Fibroblast of skin of back (primary cell): Measurements from ENCODE around the gene ANKRD13D.

Experiments
- DNase-seq: peaks from one replicate; pipeline ENCODE4 v3.0.0-alpha.2; 2013

The ANKRD13D gene

GRCh38 chr11:67286621-67287333 lies 2.3 kb upstream of the ANKRD13D start:
- no peak for DNase-seq

- no peak for DNase-seq
Observed at GRCh38 chr11:67287355-67288197, 1.5 kb upstream of the ANKRD13D start.

DNA sequence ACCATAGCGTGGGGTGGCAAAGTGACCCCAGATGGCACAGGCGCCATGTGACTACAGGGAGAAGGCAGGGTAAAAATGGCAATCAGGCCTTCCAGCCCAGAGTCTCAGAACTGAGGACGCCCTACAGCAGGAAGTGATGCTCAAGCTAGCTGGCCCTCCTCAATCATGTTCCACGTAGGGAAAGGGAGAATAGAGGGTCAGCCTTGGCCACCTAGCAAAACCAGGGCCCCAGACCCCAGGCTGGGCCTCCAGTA lies 978 bp upstream of the ANKRD13D start:
- no peak for DNase-seq

- peak; percentile 86 for DNase-seq
Observed at GRCh38 chr11:67288452-67289225, 464 bp upstream of the ANKRD13D start.

DNA sequence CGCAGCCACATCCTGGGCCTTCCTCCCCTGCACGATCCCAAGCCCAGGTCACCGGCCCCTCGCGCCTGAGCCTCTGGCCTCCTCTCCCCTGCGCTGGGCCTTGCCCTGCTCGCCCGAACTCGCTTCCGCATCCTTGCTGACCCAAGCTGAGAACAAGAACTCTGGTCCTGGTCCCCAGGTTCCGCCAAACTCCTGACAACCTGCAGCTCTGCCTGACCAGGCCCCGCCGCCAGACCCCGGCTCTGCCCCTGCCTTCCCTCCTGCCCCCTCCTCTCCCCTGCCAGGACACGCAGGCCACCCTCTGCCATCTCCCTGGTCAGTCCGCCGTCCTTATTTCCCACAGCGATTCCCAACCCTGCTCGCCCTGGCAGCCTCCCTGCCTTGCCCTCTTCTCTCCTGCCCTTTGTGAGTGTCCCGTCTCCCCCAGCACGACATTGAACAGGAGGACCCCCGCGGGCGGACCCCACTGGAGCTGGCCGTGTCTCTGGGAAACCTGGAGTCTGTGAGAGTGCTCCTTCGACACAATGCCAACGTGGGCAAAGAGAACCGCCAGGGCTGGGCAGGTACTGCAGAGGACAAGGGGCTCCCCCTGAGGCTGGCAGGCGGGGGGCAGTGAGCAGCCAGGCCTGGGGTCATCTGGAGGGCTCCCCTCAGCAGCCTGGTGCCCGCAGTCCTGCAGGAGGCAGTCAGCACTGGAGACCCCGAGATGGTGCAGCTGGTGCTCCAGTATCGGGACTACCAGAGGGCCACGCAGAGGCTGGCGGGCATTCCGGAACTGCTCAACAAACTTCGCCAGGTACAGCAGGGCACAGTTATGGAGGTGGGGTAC lies 762 bp downstream of the ANKRD13D start:
- DNase-seq, result no peak

DNA sequence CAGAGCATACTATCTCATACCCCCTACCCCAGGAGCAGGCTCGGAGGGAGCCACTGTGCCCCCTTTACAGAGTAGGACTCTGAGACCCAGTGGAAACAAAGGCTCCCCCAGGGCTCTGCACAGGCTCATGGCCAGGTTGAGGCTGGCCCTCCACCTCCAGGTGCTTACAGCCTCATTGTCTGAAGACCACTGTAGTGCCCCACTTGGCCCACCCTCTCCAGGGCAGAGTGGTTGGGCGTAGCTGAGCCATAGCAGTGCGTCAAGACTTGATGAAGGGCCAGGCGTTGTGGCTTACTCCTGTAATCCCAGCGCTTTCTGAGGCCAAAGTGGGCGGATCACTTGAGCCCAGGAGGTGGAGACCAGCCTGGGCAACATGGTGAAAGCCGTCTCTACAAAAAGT lies 1.7 kb downstream of the ANKRD13D start:
- DNase-seq, result no peak

DNA sequence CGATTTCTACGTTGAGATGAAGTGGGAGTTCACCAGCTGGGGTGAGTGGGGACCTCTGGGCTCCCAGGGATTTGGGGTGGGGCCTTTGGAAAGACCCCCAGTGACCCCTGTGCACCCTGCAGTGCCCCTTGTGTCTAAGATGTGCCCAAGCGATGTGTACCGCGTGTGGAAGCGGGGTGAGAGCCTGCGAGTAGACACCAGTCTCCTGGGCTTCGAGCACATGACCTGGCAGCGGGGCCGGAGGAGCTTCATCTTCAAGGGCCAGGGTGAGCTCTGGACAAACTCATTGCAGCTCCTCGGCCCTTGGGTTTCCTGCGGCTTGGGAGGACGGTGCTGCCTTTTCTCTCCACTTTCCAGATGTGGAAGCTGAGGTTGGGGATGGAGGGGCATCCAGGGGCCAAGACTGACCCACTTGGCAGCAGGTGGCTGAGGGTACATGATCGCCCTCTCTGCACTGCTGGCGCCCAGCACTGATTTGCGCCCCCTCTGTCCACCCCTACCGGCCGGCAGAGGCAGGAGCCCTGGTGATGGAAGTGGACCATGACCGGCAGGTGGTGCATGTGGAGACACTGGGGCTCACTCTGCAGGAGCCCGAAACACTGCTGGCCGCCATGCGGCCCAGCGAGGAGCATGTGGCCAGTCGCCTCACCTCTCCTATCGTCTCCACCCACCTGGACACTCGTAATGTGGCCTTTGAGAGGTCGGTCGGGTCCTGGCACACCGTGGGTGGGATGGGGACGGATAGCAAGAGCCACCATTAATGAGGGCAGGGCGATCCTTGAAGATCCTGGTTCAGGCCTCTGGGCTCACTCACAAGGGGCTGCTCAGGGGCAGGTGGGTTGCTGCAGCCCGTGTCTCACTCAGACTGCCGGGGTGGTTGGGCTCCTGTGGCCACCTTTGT lies 2.6 kb downstream of the ANKRD13D start:
- DNase-seq, result no peak

GRCh38 chr11:67292671-67293070 lies 3.6 kb downstream of the ANKRD13D start:
- DNase-seq, result no peak

GRCh38 chr11:67293090-67293489 lies 4.0 kb downstream of the ANKRD13D start:
- DNase-seq, result peak; percentile 42

- DNase-seq, result no peak
Observed at GRCh38 chr11:67295846-67296245, 6.7 kb downstream of the ANKRD13D start.

- DNase-seq, result no peak
Observed at GRCh38 chr11:67298786-67299185, 9.7 kb downstream of the ANKRD13D start.

DNA sequence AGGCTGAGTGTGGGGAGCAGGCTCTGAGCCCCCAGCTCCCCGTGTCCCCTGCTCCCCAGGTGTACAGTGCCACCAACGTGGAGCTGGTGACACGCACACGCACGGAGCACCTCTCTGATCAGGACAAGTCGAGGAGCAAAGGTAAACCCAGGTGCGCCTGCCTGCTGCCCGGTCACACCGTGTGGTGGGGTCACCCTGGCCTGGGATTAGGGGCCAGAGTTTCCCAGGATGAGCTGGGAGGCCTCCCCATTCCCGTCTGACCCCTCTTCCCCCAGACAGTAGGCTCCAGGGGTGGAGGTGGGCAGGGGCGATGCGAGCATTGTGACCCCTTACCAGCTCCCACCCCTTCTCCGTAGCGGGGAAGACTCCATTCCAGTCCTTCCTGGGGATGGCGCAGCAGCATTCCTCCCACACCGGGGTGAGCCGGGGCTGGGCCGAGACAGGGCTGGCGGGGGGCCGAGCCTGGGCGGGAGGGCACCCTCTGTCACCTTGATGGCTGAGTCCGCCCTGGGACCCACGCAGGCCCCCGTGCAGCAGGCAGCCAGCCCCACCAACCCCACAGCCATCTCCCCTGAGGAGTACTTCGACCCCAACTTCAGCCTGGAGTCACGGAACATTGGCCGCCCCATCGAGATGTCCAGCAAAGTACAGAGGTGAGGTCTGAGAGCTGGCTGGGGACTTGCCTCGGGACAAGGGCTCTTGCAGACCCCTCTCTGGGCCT lies 10.5 kb downstream of the ANKRD13D start:
- DNase-seq, result no peak

- no peak for DNase-seq
Observed at GRCh38 chr11:67300256-67300755, 11.2 kb downstream of the ANKRD13D start.

- DNase-seq, result no peak
Observed at GRCh38 chr11:67300756-67301312, 11.7 kb downstream of the ANKRD13D start.

DNA sequence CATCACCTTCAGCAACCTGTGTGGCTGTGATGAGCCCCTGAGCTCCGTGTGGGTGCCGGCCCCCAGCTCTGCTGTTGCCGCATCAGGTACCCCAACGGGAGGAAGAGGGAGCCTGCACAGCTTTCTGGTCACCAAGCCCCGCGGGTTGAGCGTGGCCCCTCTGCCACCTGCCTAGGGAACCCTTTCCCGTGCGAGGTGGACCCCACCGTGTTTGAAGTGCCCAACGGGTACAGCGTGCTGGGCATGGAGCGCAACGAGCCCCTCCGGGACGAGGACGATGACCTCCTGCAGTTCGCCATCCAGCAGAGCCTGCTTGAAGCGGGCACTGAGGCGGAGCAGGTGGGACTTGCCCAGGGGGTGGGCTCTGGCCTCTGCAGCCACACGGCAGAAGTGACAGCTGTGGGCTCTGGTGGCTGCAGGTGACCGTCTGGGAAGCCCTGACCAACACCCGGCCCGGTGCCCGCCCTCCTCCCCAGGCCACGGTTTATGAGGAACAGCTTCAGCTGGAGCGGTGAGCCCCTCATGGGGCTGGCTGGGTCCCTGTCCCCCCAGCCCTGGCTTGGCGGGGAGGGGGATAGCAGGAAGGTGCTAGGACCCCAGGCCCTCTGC lies 12.3 kb downstream of the ANKRD13D start:
- DNase-seq, result no peak

DNA sequence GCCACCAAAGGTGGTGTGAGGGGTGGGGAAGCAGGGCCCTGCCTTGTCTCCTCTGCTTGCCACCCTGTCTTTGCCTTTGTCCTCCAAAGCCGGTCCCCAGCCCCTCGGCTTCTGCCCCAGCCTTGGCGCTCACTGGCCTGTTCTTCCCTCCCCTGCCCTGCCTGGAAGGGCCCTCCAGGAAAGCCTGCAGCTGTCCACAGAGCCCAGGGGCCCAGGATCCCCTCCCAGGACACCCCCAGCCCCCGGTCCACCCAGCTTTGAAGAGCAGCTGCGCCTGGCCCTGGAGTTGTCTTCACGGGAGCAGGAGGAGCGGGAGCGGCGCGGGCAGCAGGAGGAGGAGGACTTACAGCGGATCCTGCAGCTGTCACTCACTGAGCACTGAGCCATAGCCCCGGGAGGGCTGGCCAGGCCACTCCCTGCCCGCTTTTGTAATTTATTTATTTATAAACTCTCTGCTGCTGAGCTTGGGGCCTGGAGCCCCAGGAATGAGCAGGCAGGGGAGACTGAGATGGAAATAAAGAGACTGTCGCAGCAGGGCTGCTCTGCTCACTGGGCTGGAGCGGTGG lies 12.9 kb downstream of the ANKRD13D start:
- DNase-seq, result peak; percentile 28

GRCh38 chr11:67302571-67303131 lies 13.5 kb downstream of the ANKRD13D start:
- DNase-seq, result no peak

DNA sequence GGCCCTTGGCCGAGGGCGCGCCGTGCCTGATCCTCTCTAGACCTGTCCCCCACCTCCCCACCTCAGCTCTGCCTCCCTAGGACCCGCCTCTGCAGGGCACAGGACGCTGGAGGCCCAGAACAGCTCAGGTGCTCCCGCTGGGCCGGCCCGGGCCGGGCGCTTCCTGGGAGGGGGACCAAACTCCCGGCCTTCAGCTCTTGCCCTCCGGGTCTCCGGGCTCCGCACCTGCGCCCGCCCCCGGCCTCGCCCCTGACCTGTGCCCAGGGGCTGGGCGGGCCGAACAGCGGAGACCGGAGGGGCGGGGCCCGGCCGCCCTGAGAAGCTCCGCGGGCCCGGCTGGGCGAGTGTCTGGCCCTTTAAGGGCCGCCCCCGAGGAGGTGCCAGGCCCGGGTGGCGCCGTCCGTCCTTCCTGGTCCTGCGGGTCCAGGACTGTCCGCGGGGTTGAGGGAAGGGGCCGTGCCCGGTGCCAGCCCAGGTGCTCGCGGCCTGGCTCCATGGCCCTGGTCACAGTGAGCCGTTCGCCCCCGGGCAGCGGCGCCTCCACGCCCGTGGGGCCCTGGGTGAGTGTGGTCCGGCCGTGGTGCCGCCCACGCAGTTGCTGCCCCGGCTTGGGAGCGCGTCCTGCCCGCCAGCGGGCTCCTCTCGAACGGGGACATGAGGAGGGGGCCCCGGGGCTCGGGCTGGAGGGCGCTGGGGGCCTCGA lies 14.2 kb downstream of the ANKRD13D start, which contains the start of gene SSH3:
TSS of gene SSH3 (plus strand) at position 399 of the 703 bp plus-strand sequence. CDS start at position 495, 96 bp downstream.
- DNase-seq, result peak; percentile 59
